H1 (cell line): ENCODE results near the gene PLEKHS1. TPM values are rescaled to one million over a fixed set of nuclear protein-coding genes. Genes with fewer than 3 reads are reported as not detected.

Source experiments
- CTCF ChIA-PET: fragments of 300-600 bp; sonication (Branson Sonifier 250); formaldehyde crosslinking; loops from one replicate; lab custom pipeline; 2021; ENCODE audit not compliant: partially characterized antibody; lab: Charles Lee
- POLR2A ChIA-PET: fragments of 300-600 bp; sonication (Branson Sonifier 250); formaldehyde crosslinking; loops from one replicate; lab custom pipeline; 2021; ENCODE audit warnings: inconsistent platforms; ENCODE audit not compliant: partially characterized antibody; lab: Charles Lee
- DNase-seq, 2 experiments: peaks; one replicate each; pipeline versions ENCODE4 v3.0.0 to v3.0.0-alpha.2; 2010 to 2022; ENCODE audit warnings: low spot score in 2 of 2, low read depth in 1 of 2, mixed read lengths in 1 of 2
- FAIRE-seq: peaks from 2 replicates; lab custom pipeline; 2011; peaks lifted over from hg19 to GRCh38; lab: Jason Lieb, UNC
- H2AFZ ChIP-seq: 2 replicates; pipeline ENCODE4 v1.8.1; 2012; ENCODE audit warnings: low read length, inconsistent platforms
- H2AK5ac ChIP-seq: 2 replicates; pipeline ENCODE4 v1.6.1; 2013; ENCODE audit warnings: low read depth, low read length
- H2BK120ac ChIP-seq: replicated peaks from 2 replicates; pipeline ENCODE3; 2013; ENCODE audit warnings: low read depth, low read length, inconsistent platforms
- H2BK12ac ChIP-seq: 2 replicates; pipeline ENCODE4 v1.6.1; 2013; ENCODE audit warnings: low read depth, low read length
- H2BK15ac ChIP-seq: 2 replicates; pipeline ENCODE4 v1.6.1; 2013; ENCODE audit warnings: low read length
- H2BK20ac ChIP-seq: 2 replicates; pipeline ENCODE4 v1.6.1; 2013; ENCODE audit warnings: low read length
- H2BK5ac ChIP-seq: 2 replicates; pipeline ENCODE4 v1.6.1; 2013; ENCODE audit warnings: low read depth, low read length
- H3K14ac ChIP-seq: 2 replicates; pipeline ENCODE4 v1.6.1; 2013; ENCODE audit warnings: inconsistent platforms; ENCODE audit not compliant: insufficient read length
- H3K18ac ChIP-seq: 2 replicates; pipeline ENCODE4 v1.6.1; 2013; ENCODE audit warnings: low read length; ENCODE audit errors: extremely low read depth
- H3K23ac ChIP-seq: 2 replicates; pipeline ENCODE4 v1.6.1; 2013; ENCODE audit warnings: inconsistent platforms; ENCODE audit not compliant: insufficient read length
- H3K23me2 ChIP-seq: 2 replicates; pipeline ENCODE4 v1.6.1; 2013; ENCODE audit warnings: low read depth, low read length
- H3K27ac ChIP-seq: 2 replicates; pipeline ENCODE4 v1.6.1; 2011; ENCODE audit warnings: low read depth, low read length, inconsistent platforms
- H3K27me3 ChIP-seq, 4 experiments: replicated peaks in 1 of 4; 1 replicate in 1 of 4; 2 replicates in 3 of 4; pipeline versions ENCODE4 v1.6.1 to v1.8.1; 2011 to 2013; ENCODE audit warnings: low read length in 3 of 4, mild to moderate bottlenecking in 3 of 4, inconsistent platforms in 2 of 4, mixed read lengths in 2 of 4, moderate library complexity in 1 of 4; ENCODE audit not compliant: control insufficient read depth in 3 of 4, insufficient read depth in 3 of 4; ENCODE audit errors: extremely low read depth in 1 of 4
- H3K36me3 ChIP-seq, 4 experiments: 2 replicates each; pipeline versions ENCODE4 v1.6.1 to v1.8.1; 2011 to 2013; ENCODE audit warnings: mild to moderate bottlenecking in 4 of 4, low read length in 3 of 4, moderate library complexity in 2 of 4, control low read depth in 1 of 4, inconsistent platforms in 1 of 4; ENCODE audit not compliant: insufficient read depth in 4 of 4, control insufficient read depth in 2 of 4
- H3K4ac ChIP-seq: replicated peaks from 2 replicates; pipeline ENCODE3; 2013; ENCODE audit warnings: low read length, low read depth, mixed read lengths, inconsistent platforms; ENCODE audit not compliant: insufficient read length
- H3K4me1 ChIP-seq, 4 experiments: replicated peaks in 1 of 4; 1 replicate in 1 of 4; 2 replicates in 3 of 4; pipeline versions ENCODE4 v1.6.1 to v1.8.1; 2011 to 2013; ENCODE audit warnings: low read length in 3 of 4, inconsistent platforms in 2 of 4, mixed read lengths in 1 of 4; ENCODE audit not compliant: insufficient read depth in 4 of 4, control insufficient read depth in 3 of 4
- H3K4me2 ChIP-seq, 2 experiments: 2 replicates each; pipeline versions ENCODE4 v1.6.1 to v1.8.1; 2011 to 2013; ENCODE audit warnings: low read depth in 2 of 2, low read length in 2 of 2, control low read depth in 1 of 2, inconsistent platforms in 1 of 2, mild to moderate bottlenecking in 1 of 2; ENCODE audit not compliant: insufficient read depth in 1 of 2
- H3K4me3 ChIP-seq, 4 experiments: fragments of 200-600, 300-600 bp in 1 of 4; sonication (generic), shearing (Covaris generic), sonication (Bioruptor Twin) in 1 of 4; 2 replicates each; pipeline versions ENCODE4 v1.5.1 to v1.8.1; 2011 to 2016; ENCODE audit warnings: low read length in 4 of 4, low read depth in 3 of 4, control low read depth in 2 of 4, inconsistent platforms in 2 of 4, mild to moderate bottlenecking in 2 of 4, mixed read lengths in 1 of 4, moderate library complexity in 1 of 4; ENCODE audit not compliant: insufficient read depth in 2 of 4; ENCODE audit errors: extremely low read depth in 1 of 4
- H3K56ac ChIP-seq: replicated peaks from 2 replicates; pipeline ENCODE3; 2013; ENCODE audit warnings: low read depth, mild to moderate bottlenecking, mixed read lengths, low read length, inconsistent platforms; ENCODE audit not compliant: insufficient read length
- H3K79me1 ChIP-seq: 2 replicates; pipeline ENCODE4 v1.6.1; 2013; ENCODE audit warnings: low read depth, low read length, control low read depth
- H3K79me2 ChIP-seq, 2 experiments: 2 replicates each; pipeline versions ENCODE4 v1.6.1 to v1.8.1; 2012 to 2013; ENCODE audit warnings: low read length in 2 of 2, mild to moderate bottlenecking in 2 of 2, inconsistent platforms in 1 of 2; ENCODE audit not compliant: insufficient read depth in 2 of 2, control insufficient read depth in 1 of 2
- H3K9ac ChIP-seq, 4 experiments: replicated peaks in 1 of 4; 1 replicate in 1 of 4; 2 replicates in 3 of 4; pipeline versions ENCODE4 v1.6.1 to v1.8.1; 2011 to 2013; ENCODE audit warnings: low read depth in 3 of 4, low read length in 3 of 4, control low read depth in 2 of 4, mild to moderate bottlenecking in 2 of 4, moderate library complexity in 2 of 4, inconsistent platforms in 1 of 4; ENCODE audit errors: extremely low read depth in 1 of 4
- H3K9me3 ChIP-seq, 2 experiments: 2 replicates each; pipeline versions ENCODE4 v1.6.1 to v1.8.1; 2012 to 2013; ENCODE audit warnings: mild to moderate bottlenecking in 2 of 2, moderate library complexity in 2 of 2, control low read depth in 1 of 2, inconsistent platforms in 1 of 2, low read depth in 1 of 2, low read length in 1 of 2, mixed read lengths in 1 of 2; ENCODE audit not compliant: insufficient read depth in 2 of 2
- H4K20me1 ChIP-seq, 2 experiments: replicated peaks in 1 of 2; 2 replicates each; pipeline versions ENCODE3 to v1.8.1; 2011 to 2013; ENCODE audit warnings: inconsistent platforms in 2 of 2, low read length in 2 of 2, mild to moderate bottlenecking in 1 of 2; ENCODE audit not compliant: insufficient read depth in 2 of 2, control insufficient read depth in 1 of 2
- H4K5ac ChIP-seq: 2 replicates; pipeline ENCODE4 v1.6.1; 2013; ENCODE audit warnings: low read length, low read depth, mixed read lengths, inconsistent platforms; ENCODE audit not compliant: insufficient read length
- H4K8ac ChIP-seq: 2 replicates; pipeline ENCODE4 v1.8.0; 2013; ENCODE audit warnings: mild to moderate bottlenecking, moderate library complexity, low read length, inconsistent platforms; ENCODE audit not compliant: insufficient read depth; ENCODE audit errors: extremely low read depth
- H4K91ac ChIP-seq: replicated peaks from 2 replicates; pipeline ENCODE3; 2013; ENCODE audit warnings: low read length, mixed read lengths, inconsistent platforms; ENCODE audit not compliant: insufficient read length
- BCL11A ChIP-seq, 2 experiments: IDR thresholded peaks; one replicate each; pipeline ENCODE4 v1.6.1; 2011; ENCODE audit warnings: low read depth in 2 of 2, low read length in 2 of 2, mild to moderate bottlenecking in 2 of 2
- SP1 ChIP-seq: IDR thresholded peaks from 2 replicates; pipeline ENCODE4 v1.6.1; 2011; ENCODE audit warnings: low read depth, low read length
- polyA plus RNA-seq, 7 experiments: library from polyadenylated mRNA; depleted of rRNA in 3 of 7; stranded (reverse) in 5 of 7; unstranded in 2 of 7; fragments of >200 nt in 5 of 7; fragments of 200-250 nt in 2 of 7; gene quantifications; 1 replicate in 5 of 7; 2 replicates in 1 of 7; 4 replicates in 1 of 7; pipeline versions ENCODE4 v1.2.1 to v1.2.3, GENCODE V29; 2011 to 2013; ENCODE audit warnings: missing spikeins in 2 of 7, mixed read lengths in 2 of 7
- total RNA-seq: library from RNA; stranded (reverse); fragmentation: NEBNext Ultra II Directional; extraction: Animal tissue kit (Norgen Biotek cat#: 25700); gene quantifications from 2 replicates; pipeline ENCODE4 v1.2.1, GENCODE V29; 2021

Gene PLEKHS1
- total and polyA plus RNA-seq, 2 of the 8 experiments (the other 6 are each of a cell fraction or from before 2014, with no cell fraction given), result not detected

DNA sequence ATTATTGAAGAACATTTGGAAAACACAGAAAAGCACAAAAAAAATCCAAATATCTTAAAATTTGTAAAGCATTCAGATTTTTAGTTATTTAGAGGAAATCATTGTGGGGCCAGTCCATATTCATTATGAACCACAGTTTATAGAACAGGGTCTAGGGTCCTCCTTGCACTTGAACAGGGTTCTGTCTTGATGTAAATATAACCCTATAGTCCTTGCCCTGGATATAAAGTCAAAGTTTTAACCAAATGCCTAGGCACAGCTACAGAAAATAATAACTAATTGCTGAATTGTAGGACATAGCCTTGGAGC is 46.2 kb upstream of the PLEKHS1 start:
- no peak overlapping the region for H3K23ac ChIP-seq
- FAIRE-seq (no peak), DNase-seq (no peak)
- no peak overlapping the region for H2BK120ac ChIP-seq
- H4K8ac ChIP-seq, result no peak overlapping the region
- H2AFZ ChIP-seq, result no peak overlapping the region
- H3K27me3 ChIP-seq, result no peaks in the 10 kb centered on the region
- no peak overlapping the region for H2BK12ac ChIP-seq
- no peak overlapping the region for H3K9ac ChIP-seq
- H3K27ac ChIP-seq, result no peak overlapping the region
- no peak overlapping the region for H2AK5ac ChIP-seq
- H3K79me1 ChIP-seq, result no peaks in the 10 kb centered on the region
- H4K91ac ChIP-seq, result no peak overlapping the region
- H3K18ac ChIP-seq, result no peak overlapping the region
- H3K4me2 ChIP-seq, result no peak overlapping the region
- ChIA-PET CTCF (interaction anchor here (0.6 to 4.4 kb wide), 27 partner anchors 9 to 597 kb away, joined by 3 to 29 read pairs (median 3); partner anchors contain the start of gene CASP7), POLR2A (interaction anchor here (0.5 kb wide), 1 partner anchor 147 kb away, joined by 3 read pairs; no protein-coding TSS in a partner anchor)
- no peaks in the 10 kb centered on the region for H3K9me3 ChIP-seq
- H3K4me3 ChIP-seq, result no peak overlapping the region
- no peak overlapping the region for H3K14ac ChIP-seq
- no peak overlapping the region for H2BK5ac ChIP-seq
- H4K20me1 ChIP-seq, result no peaks in the 10 kb centered on the region
- no peaks in the 10 kb centered on the region for H3K23me2 ChIP-seq
- H3K4ac ChIP-seq, result no peak overlapping the region
- no peak overlapping the region for H3K56ac ChIP-seq
- H3K36me3 ChIP-seq, result no peaks in the 10 kb centered on the region
- H4K5ac ChIP-seq, result no peak overlapping the region
- H2BK20ac ChIP-seq, result no peak overlapping the region
- TF ChIP-seq BCL11A (IDR thresholded peaks at IDR 0.05; ENCODE audit: low read depth in 2 of 2, low read length in 2 of 2) (no peak), SP1 (no peak)
- no peaks in the 10 kb centered on the region for H3K79me2 ChIP-seq
- H2BK15ac ChIP-seq, result no peak overlapping the region
- peaks cover 0 to 8% (median 5%) of the 10 kb centered on the region in 4 experiments; a peak in 4 of 7 replicates for H3K4me1 ChIP-seq
